Peyer's patch (tissue), 4 donors: Measurements from ENCODE around the gene AGR3. TPM values are rescaled to one million over a fixed set of nuclear protein-coding genes. Genes with fewer than 3 reads are reported as not detected.
A peak's percentile ranks its signal among the peaks of the same experiment; 100 is the strongest.

Experiments
- DNase-seq, 3 donors: peaks; one replicate each; pipeline ENCODE4 v3.0.0-alpha.2; 2017 to 2019
- H3K27ac ChIP-seq, 4 donors: fragments of 200-600 bp; sonication (generic); one replicate each; pipeline ENCODE4 v1.5.1; 2016 to 2019
- H3K27me3 ChIP-seq, 2 donors: fragments of 200-600 bp; sonication (generic); one replicate each; pipeline ENCODE4 v1.5.1; 2019
- H3K36me3 ChIP-seq, 3 donors: fragments of 200-600 bp; sonication (generic); one replicate each; pipeline ENCODE4 v1.5.1; 2016 to 2019
- H3K4me1 ChIP-seq, 4 donors: fragments of 200-600 bp; sonication (generic); one replicate each; pipeline ENCODE4 v1.5.1; 2016 to 2019
- H3K4me3 ChIP-seq, 4 donors: fragments of 200-600 bp; sonication (generic); 1 replicate in 3 of 4; 2 replicates in 1 of 4; pipeline ENCODE4 v1.5.1; 2016 to 2019; ENCODE audit warnings: mild to moderate bottlenecking in 1 of 4
- H3K9me3 ChIP-seq, 4 donors: fragments of 200-600 bp; sonication (generic); one replicate each; pipeline ENCODE4 v1.5.1; 2016 to 2019; ENCODE audit warnings: mild to moderate bottlenecking in 1 of 4
- POLR2A ChIP-seq, 2 donors: fragments of 450-650 bp; IDR thresholded peaks; one replicate each; pipeline ENCODE4 v1.5.1; 2017; ENCODE audit warnings: antibody characterized with exemption in 2 of 2, mild to moderate bottlenecking in 2 of 2, moderate library complexity in 2 of 2
- total RNA-seq, 4 donors: library from RNA; depleted of rRNA; stranded (reverse); fragments of >200 nt; gene quantifications; one replicate each; pipeline ENCODE4 v1.1.0, GENCODE V29; 2016
- TF ChIP-seq, protein P1 (sequence below), 6 experiments: fragments of 450-650 bp in 4 of 6; fragments of 200-600 bp in 2 of 6; sonication (generic) in 1 of 6; IDR thresholded peaks; one replicate each; pipeline ENCODE4 v1.5.1; 2017 to 2019; ENCODE audit warnings: antibody characterized with exemption in 6 of 6, mild to moderate bottlenecking in 3 of 6, moderate library complexity in 1 of 6

Gene AGR3
- total RNA-seq, 4 donors from 2014 or later, result 24.8 to 241 (median 178) TPM

- no peak for TF ChIP-seq POLR2A (IDR thresholded peaks at IDR 0.05)
- TF ChIP-seq, protein P1, sequence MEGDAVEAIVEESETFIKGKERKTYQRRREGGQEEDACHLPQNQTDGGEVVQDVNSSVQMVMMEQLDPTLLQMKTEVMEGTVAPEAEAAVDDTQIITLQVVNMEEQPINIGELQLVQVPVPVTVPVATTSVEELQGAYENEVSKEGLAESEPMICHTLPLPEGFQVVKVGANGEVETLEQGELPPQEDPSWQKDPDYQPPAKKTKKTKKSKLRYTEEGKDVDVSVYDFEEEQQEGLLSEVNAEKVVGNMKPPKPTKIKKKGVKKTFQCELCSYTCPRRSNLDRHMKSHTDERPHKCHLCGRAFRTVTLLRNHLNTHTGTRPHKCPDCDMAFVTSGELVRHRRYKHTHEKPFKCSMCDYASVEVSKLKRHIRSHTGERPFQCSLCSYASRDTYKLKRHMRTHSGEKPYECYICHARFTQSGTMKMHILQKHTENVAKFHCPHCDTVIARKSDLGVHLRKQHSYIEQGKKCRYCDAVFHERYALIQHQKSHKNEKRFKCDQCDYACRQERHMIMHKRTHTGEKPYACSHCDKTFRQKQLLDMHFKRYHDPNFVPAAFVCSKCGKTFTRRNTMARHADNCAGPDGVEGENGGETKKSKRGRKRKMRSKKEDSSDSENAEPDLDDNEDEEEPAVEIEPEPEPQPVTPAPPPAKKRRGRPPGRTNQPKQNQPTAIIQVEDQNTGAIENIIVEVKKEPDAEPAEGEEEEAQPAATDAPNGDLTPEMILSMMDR (IDR thresholded peaks at IDR 0.05), result peak; percentile 28 to 79 (median 72)
- Histone ChIP-seq H3K9me3 (no peaks in the 10 kb centered on the region), H3K4me1 (peaks cover 0 to 13% (median 0%) of the 10 kb centered on the region in 4 donors), H3K27me3 (no peaks in the 10 kb centered on the region), H3K27ac (no peak overlapping the region), H3K36me3 (no peaks in the 10 kb centered on the region), H3K4me3 (no peak overlapping the region)
- DNase-seq, result no peak
These were observed 36.6 kb upstream of the AGR3 start for GRCh38 chr7:16918288-16918895.

DNA sequence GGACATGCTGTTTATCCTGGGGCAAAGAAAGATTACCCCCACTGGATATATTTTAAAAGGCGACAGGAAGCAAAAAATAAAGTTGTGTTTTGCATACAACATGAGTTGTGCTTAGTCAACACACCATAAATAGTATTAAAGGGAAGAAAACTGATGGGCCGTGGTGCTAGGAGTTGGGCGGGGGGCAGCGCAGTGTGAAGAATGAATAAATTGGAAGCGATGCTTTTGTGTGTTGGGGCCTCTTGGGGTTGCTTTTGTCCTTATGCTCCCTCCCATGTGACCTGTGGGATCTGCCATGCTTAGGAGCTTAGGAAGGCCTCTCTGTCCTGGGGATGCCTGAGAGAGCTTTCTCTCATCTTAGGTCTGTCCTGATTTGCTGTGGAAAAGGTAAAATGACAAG is 35.0 kb upstream of the AGR3 start:
- H3K27ac ChIP-seq, result no peak overlapping the region
- no peaks in the 10 kb centered on the region for H3K36me3 ChIP-seq
- H3K9me3 ChIP-seq, result no peaks in the 10 kb centered on the region
- TF ChIP-seq POLR2A (IDR thresholded peaks at IDR 0.05), result no peak
- TF ChIP-seq, protein P1 (IDR thresholded peaks at IDR 0.05), result no peak
- no peaks in the 10 kb centered on the region for H3K27me3 ChIP-seq
- DNase-seq, result no peak
- H3K4me1 ChIP-seq, result peaks cover 0 to 3% (median 0%) of the 10 kb centered on the region in 4 donors
- no peak overlapping the region for H3K4me3 ChIP-seq

- no peaks in the 10 kb centered on the region for H3K36me3 ChIP-seq
- no peak for DNase-seq
- no peak overlapping the region for H3K4me3 ChIP-seq
- no peaks in the 10 kb centered on the region for H3K4me1 ChIP-seq
- no peaks in the 10 kb centered on the region for H3K9me3 ChIP-seq
- H3K27ac ChIP-seq, result no peak overlapping the region
- no peaks in the 10 kb centered on the region for H3K27me3 ChIP-seq
- no peak for TF ChIP-seq POLR2A (IDR thresholded peaks at IDR 0.05)
- TF ChIP-seq, protein P1 (IDR thresholded peaks at IDR 0.05), result no peak
These were observed 34.4 kb upstream of the AGR3 start for GRCh38 chr7:16916105-16916639.

DNA sequence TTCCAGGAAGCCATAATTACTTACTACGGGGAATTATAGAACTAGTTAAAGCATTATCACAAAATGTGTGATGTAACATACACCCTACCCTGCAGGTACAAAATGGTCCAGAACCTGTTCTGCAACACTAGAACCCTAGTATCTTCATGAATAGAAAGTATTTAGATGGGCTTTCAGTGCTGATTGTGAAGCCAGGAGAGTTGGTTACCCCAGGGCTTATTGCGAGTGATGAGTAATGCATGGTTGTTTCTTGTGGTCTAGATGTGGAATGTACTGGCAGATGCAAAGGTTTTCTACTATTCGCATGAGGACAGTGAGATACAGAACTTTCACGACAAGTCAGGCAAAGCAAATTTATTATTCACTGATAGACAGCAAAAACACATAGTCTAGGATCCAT is 33.6 kb upstream of the AGR3 start:
- no peak overlapping the region for H3K4me3 ChIP-seq
- no peaks in the 10 kb centered on the region for H3K9me3 ChIP-seq
- H3K36me3 ChIP-seq, result no peaks in the 10 kb centered on the region
- no peak for TF ChIP-seq POLR2A (IDR thresholded peaks at IDR 0.05)
- TF ChIP-seq, protein P1 (IDR thresholded peaks at IDR 0.05), result no peak
- H3K4me1 ChIP-seq, result no peaks in the 10 kb centered on the region
- H3K27ac ChIP-seq, result no peak overlapping the region
- no peaks in the 10 kb centered on the region for H3K27me3 ChIP-seq
- no peak for DNase-seq

DNA sequence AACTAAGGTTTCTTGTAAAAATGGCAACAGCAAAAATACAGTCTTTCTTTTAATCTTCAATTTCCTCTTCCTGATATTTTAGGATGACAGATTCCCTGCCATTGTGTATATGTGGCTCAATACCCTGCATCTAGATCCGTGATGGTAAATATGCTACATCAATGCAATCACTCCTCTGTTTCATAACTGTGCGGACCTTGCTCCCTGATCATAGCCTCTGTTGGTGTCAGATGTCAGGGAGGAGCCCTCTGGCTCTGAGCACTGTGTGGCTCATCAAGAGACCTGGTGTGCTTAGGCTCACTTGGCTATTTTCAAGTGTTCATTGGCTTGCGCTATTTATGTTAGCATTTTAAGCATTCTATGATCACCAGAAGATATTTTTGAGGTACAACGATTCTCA is 33.0 kb upstream of the AGR3 start:
- no peak overlapping the region for H3K27ac ChIP-seq
- H3K4me1 ChIP-seq, result no peaks in the 10 kb centered on the region
- no peaks in the 10 kb centered on the region for H3K9me3 ChIP-seq
- no peaks in the 10 kb centered on the region for H3K36me3 ChIP-seq
- no peak overlapping the region for H3K4me3 ChIP-seq
- no peaks in the 10 kb centered on the region for H3K27me3 ChIP-seq
- TF ChIP-seq POLR2A (IDR thresholded peaks at IDR 0.05), result no peak
- TF ChIP-seq, protein P1 (IDR thresholded peaks at IDR 0.05), result no peak
- peak in 1 of 3 donors; percentile 80 for DNase-seq
